HG03159 (cell line): ENCODE results near the gene LPA.
"Not testable (repeated sequence)": the region's sequence is repeated elsewhere in the genome, so short reads cannot be mapped to it uniquely, and the experiment has no call there.

Experiments used
- ATAC-seq: cut with Tn5 transposase; IDR thresholded peaks from one replicate; pipeline ENCODE4 v1.9.1; 2021; ENCODE audit warnings: mild to moderate bottlenecking, moderate library complexity; ENCODE audit not compliant: unreplicated experiment

Gene LPA

DNA sequence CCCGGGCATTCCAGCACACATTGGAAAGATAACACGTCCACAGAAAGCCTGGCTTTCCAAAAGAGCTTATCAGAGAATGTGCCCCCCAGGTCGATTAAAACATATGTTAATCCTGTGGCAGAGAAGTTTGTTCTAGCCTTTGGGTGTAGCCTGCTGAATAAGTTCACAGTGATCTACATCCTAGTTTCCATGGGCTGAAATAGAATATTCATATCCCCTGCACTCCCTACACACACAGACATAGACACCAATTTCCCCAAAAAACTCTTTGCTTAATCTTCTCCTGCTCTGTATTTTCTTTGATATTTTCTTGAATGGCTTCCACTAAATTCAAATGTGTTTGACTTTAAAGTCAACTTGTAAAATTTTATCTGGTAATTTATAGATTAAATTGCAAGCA lies 1.6 kb downstream of the LPA start:
- no peak for ATAC-seq

DNA sequence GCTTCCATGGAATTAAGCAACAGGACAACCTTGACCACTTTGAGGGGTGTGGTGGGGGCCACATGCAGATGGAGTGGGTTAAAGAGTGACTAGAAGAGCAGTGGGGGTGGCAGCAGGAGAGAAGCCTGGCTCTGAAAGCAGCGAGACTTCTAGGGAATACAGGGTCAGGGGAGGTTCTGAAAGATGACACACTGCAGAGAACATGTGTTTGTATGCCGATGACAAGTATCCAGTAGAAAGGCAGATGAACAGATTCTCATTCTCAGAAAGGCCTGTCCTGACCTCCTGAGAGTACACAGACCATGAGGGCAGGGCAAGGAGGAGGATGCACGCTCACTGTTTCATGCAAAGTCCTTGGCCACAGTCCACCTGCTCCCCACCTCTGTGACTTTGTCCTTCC lies 2.9 kb downstream of the LPA start:
- no peak for ATAC-seq

DNA sequence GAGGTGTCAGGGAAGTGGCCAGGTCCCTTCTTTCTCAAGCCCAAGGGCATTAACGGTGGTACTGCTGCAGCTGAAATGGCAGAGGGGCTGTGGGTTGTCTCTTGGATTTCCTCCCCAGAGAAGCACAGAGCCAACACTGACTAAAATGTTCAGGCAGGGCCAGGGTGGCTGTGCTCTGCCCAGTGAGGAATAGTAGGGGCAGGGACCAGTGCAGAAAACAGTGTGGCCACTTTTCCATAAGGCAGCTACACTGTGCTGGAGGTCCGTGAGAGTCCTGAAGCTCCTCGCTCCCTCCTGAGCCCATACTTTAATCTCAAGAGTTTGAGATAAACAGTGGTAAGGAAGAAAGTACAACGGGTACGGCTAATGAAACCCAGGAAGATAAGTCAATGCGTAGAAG lies 4.5 kb downstream of the LPA start:
- no peak for ATAC-seq

GRCh38 chr6:160634706-160635105 lies 29.4 kb downstream of the LPA start:
- no peak for ATAC-seq

DNA sequence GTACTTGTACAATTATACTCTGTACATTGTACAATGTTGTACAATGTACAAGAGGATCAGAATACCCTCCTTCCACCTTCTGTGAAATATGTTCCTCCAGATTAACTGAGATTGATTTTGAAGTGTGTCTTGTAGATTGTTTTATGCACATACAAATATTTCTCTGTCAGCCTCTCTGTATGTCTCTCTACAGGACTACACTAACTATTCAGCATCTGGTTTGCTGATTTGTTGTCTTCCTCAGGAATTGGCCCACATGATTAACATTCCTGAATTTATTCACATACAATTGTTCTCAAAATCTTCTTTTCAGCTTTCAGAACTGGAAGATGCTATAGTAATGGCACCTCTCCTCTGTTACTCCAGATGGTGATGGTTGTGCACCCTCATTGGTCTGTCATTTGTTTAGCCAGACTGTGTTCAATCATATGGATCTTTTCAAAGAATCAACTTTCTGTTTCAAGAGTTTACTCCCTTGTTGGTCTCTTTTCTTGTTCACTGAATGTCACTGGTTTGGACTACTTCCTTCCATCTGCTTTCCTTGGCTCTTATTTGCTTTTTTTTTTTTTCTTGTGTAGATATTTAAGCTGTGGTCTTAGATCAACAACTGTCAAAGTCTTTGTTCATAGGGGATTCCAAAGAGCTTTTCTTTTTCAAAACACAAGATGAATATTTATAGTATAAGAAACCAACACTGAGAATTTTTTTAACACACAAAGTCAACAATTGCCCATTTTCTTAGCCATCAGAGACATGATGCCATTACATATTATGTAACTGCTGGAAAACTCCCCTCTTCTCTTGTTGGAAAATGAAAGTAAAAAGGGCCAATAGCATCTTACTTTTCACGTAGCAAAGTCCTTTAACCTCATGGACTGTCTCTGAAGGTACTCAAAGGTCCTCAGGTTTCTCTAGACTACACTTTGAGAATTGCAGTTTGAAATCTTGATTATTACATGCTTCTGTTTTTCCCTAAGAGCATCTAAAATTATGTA lies 67.9 kb downstream of the LPA start:
- no peak for ATAC-seq

- not testable (repeated sequence) for ATAC-seq
Measured at GRCh38 chr6:160595297-160595696, 68.8 kb downstream of the LPA start.

- ATAC-seq = no peak
Measured at GRCh38 chr6:160586374-160586773, 77.7 kb downstream of the LPA start.

GRCh38 chr6:160583794-160584193 lies 80.3 kb downstream of the LPA start:
- no peak for ATAC-seq

GRCh38 chr6:160581406-160581805 lies 82.7 kb downstream of the LPA start:
- no peak for ATAC-seq

DNA sequence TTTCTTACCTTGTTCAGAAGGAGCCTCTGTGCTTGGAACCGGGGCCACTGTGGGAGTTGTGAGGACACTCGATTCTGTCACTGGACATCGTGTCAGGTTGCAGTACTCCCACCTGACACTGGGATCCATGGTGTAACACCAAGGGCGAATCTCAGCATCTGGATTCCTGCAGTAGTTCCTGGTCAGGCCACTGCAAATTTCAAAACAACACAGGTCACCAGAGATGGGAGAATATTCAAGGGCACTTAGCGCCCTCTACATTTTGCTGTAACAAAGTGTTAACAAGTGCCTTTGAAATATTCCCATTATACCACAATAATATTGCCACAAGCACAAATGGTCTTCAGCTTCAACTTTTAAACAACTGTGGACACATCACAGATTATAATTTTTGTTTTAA lies 85.6 kb downstream of the LPA start:
- not testable (repeated sequence) for ATAC-seq

DNA sequence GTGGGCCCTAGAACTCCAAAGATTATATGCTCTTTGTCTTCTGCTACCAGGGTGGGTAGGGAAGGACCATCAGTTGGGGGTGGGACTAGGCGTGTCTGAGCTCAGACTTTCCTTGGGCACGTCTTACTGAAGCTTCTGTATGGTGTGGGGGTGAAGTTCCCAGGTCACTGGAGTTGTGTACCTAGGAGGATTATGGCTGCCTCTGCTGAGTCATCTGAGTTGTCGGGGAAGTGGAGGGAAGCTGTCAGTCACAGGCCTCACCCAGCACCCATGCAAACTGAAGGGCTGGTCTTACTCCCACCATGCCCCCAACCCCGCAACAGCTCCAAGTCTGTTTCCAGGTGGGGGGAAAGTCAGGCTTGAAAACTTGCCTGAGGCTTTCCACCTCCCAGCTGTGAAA lies 90.1 kb downstream of the LPA start:
- ATAC-seq = no peak

GRCh38 chr6:160571201-160571600 lies 92.9 kb downstream of the LPA start:
- not testable (repeated sequence) for ATAC-seq

DNA sequence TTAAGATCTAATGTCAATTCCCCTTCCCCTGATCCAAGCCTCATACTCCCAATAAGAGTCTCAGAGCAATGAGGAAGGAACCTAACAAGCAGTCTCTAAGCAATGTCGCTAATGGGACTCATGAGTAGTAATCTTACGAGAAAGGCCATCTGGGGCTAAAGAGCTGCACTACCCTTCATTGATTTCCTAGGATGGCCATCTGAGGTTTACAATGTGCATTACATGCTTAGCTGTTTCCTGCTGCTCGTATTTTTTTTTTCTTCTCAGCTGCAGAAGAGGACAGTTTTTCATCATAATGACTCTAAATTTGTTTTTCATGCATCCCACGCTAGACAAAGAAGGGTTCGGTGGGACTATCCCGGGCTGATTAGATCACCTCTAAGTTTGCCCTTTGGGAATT lies 119.3 kb downstream of the LPA start:
- no peak for ATAC-seq

GRCh38 chr6:160535270-160535669 lies 128.8 kb downstream of the LPA start:
- ATAC-seq = no peak

GRCh38 chr6:160534050-160534696 lies 129.9 kb downstream of the LPA start:
- ATAC-seq = peak; percentile 90

GRCh38 chr6:160532315-160532714 lies 131.8 kb downstream of the LPA start:
- no peak for ATAC-seq

GRCh38 chr6:160531826-160532225 lies 132.2 kb downstream of the LPA start:
- no peak for ATAC-seq

- not testable (repeated sequence) for ATAC-seq
Measured at GRCh38 chr6:160529524-160529923, 134.6 kb downstream of the LPA start.

DNA sequence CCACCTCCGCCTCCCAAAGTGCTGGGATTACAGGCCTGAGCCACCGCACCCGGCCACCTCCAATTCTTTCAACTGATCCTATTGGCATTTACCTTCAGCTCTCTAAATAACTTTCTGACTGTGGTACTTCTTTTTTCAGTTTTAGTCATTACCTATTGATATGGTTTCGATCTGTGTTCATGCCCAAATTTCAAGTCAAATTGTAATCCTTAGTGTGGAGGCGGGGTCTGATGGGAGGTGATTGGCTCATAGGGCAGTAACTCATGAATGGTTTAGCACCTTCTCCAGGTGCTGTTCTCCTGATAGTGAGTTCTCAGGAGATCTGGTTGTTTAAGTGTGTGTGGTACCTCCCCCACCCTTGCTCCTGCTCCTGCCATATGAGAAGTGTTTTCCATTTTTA lies 140.9 kb downstream of the LPA start:
- no peak for ATAC-seq

DNA sequence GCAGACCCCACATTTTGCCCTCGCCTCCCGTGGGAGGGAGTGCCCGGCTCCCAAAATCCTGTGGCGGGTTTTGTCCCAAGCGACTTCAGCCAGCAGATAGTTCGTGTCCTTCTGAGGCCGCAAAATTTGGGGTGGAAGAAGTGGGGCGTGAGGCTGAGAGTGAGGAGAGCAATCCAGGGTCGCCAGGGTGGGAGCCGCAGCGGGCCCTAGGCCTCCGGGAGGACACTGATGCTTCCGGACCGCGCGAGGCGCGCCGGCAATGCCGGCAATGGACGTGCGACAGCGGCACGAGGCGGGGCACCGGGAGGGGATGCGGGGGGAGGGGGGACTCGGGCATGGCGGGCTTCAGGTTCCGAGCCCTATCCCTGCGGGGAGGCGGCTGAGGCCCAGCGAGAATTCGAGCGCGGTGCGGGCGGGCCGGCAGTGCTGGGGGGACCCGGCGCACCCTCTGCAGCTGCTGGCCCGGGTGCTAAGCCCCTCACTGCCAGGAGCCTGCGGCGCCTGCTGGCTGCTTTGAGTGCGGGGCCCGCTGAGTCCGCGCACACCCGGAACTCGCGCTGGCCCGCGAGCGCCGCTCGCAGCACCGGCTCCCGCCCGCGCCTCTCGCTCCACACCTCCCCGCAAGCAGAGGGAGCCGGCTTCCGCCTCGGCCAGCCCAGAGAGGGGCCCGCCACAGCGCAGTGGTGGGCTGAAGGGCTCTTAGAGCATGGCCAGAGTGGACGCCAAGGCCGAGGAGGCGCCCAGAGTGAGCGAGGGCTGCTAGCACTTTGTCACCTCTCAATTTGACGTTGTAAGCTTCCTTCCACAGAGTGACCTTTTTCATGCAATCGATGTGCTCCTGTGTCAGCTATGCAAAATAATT lies 143.8 kb downstream of the LPA start:
- peak; percentile 80 for ATAC-seq

GRCh38 chr6:160519603-160520042 lies 144.5 kb downstream of the LPA start:
- ATAC-seq = peak; percentile 78
